WTC11 (cell line): Measurements from ENCODE around the gene UNC79. TPM values are rescaled to one million over a fixed set of nuclear protein-coding genes. Genes with fewer than 3 reads are reported as not detected.

Experiments used
- ATAC-seq: fragments of 200-7000 bp; cut with Tn5 transposase; 2 replicates; pipeline ENCODE4 v1.10.0; 2021; ENCODE audit warnings: mild to moderate bottlenecking, moderate library complexity
- CTCF ChIA-PET: fragments of 300-600 bp; sonication (Branson Sonifier 250); formaldehyde crosslinking; loops from one replicate; lab custom pipeline; 2021; ENCODE audit warnings: antibody characterized with exemption; lab: Charles Lee
- POLR2A ChIA-PET: fragments of 350-600 bp; sonication (Branson Sonifier 250); formaldehyde crosslinking; loops from one replicate; lab custom pipeline; 2021; ENCODE audit warnings: antibody characterized with exemption; lab: Charles Lee
- DNase-seq: peaks from one replicate; pipeline ENCODE4 v3.0.0; 2021; ENCODE audit warnings: low spot score
- H3K27ac Mint-ChIP-seq: 2 replicates; pipeline ENCODE4 v1.8.0; 2021; ENCODE audit warnings: mixed read lengths
- H3K27me3 Mint-ChIP-seq: 2 replicates; pipeline ENCODE4 v1.8.0; 2021; ENCODE audit warnings: low read depth, mild to moderate bottlenecking, moderate library complexity, mixed read lengths
- H3K36me3 Mint-ChIP-seq: 2 replicates; pipeline ENCODE4 v1.8.0; 2021; ENCODE audit warnings: mixed read lengths
- H3K4me1 Mint-ChIP-seq: 2 replicates; pipeline ENCODE4 v1.8.0; 2022; ENCODE audit warnings: mixed read lengths
- H3K4me3 Mint-ChIP-seq: 2 replicates; pipeline ENCODE4 v1.8.0; 2021; ENCODE audit warnings: mild to moderate bottlenecking, moderate library complexity, mixed read lengths
- H3K9me3 Mint-ChIP-seq: 2 replicates; pipeline ENCODE4 v1.8.0; 2021; ENCODE audit warnings: mixed read lengths
- AR ChIP-seq: fragments of 250-450 bp; sonication (Bioruptor Pico); IDR thresholded peaks from 2 replicates; pipeline ENCODE4 v1.9.0; 2021; ENCODE audit warnings: mild to moderate bottlenecking
- E2F4 ChIP-seq: sonication (generic); formaldehyde crosslinking; IDR thresholded peaks from 2 replicates; pipeline ENCODE4 v1.8.1; 2022; ENCODE audit warnings: low read depth, mild to moderate bottlenecking, moderate library complexity, missing genetic modification reagents, borderline replicate concordance
- EMX1 ChIP-seq: fragments of 250-450 bp; sonication (Bioruptor Pico); IDR thresholded peaks from 2 replicates; pipeline ENCODE4 v1.8.0; 2021; ENCODE audit warnings: mild to moderate bottlenecking
- FOXP4 ChIP-seq: sonication (generic); formaldehyde crosslinking; IDR thresholded peaks from 2 replicates; pipeline ENCODE4 v1.8.0; 2022; ENCODE audit warnings: mild to moderate bottlenecking, missing genetic modification reagents
- NFATC4 ChIP-seq: fragments of 250-450 bp; sonication (Bioruptor Pico); IDR thresholded peaks from 2 replicates; pipeline ENCODE4 v1.9.0; 2021; ENCODE audit warnings: mild to moderate bottlenecking
- PRDM15 ChIP-seq: sonication (generic); formaldehyde crosslinking; IDR thresholded peaks from 2 replicates; pipeline ENCODE4 v1.8.0; 2022; ENCODE audit warnings: missing genetic modification reagents
- SMAD3 ChIP-seq: sonication (generic); formaldehyde crosslinking; IDR thresholded peaks from 2 replicates; pipeline ENCODE4 v1.8.0; 2022; ENCODE audit warnings: missing genetic modification reagents, mild to moderate bottlenecking, borderline replicate concordance
- TP53 ChIP-seq: sonication (generic); formaldehyde crosslinking; IDR thresholded peaks from 2 replicates; pipeline ENCODE4 v1.8.1; 2023; ENCODE audit warnings: mild to moderate bottlenecking, missing genetic modification reagents
- ZNF232 ChIP-seq: sonication (generic); formaldehyde crosslinking; IDR thresholded peaks from 2 replicates; pipeline ENCODE4 v1.8.0; 2022; ENCODE audit warnings: mild to moderate bottlenecking, missing genetic modification reagents
- total RNA-seq: library from RNA; stranded (reverse); gene quantifications from 3 replicates; pipeline ENCODE4 v1.2.3, GENCODE V29; 2021
- TF ChIP-seq, protein P1 (sequence below): fragments of 250-450 bp; sonication (Bioruptor Pico); conservative IDR thresholded peaks from 2 replicates; pipeline ENCODE4 v1.9.0; 2021; ENCODE audit warnings: mild to moderate bottlenecking
- TF ChIP-seq, protein P2 (sequence below): fragments of 250-450 bp; sonication (Bioruptor Pico); IDR thresholded peaks from 2 replicates; pipeline ENCODE4 v1.9.0; 2021; ENCODE audit warnings: moderate library complexity, mild to moderate bottlenecking, inconsistent platforms, borderline replicate concordance

UNC79 gene
- total RNA-seq, 1 experiment from 2014 or later, result 2.1 TPM

- TF ChIP-seq, protein P1, sequence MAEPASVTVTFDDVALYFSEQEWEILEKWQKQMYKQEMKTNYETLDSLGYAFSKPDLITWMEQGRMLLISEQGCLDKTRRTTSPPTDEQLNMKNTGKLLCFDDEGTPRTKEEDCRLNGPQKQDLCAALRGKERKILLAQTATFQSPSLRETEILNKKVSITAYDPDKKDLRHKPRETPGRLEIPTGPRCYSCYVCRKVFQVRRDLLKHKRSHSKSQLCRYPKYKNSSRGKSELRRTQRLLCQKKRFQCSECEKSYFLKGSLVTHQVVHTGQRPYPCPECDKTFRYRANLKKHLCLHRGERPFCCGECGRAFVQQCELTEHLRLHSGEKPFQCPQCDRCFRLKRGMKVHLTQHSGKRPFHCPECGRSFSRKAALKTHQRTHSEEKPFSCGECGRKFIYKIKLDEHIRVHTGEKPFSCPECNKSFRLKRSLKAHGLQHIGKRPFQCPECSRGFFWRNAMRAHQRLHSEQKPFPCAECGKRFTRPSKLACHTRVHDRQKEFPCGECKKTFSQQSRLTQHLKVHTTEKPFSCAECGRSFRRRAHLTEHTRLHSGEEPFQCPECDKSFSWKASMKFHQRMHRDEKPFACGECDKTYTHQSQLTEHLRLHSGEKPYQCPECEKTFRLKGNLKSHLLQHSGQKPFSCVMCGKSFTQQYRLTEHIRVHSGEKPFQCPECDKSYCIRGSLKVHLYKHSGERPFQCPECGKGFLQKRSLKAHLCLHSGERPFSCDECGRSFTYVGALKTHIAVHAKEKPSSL (CRISPR knock-in tag), result no peak
- TF ChIP-seq PRDM15 (CRISPR knock-in tag) (no peak), AR (CRISPR knock-in tag) (no peak), FOXP4 (CRISPR knock-in tag) (no peak), SMAD3 (CRISPR knock-in tag) (no peak), E2F4 (CRISPR knock-in tag) (no peak), EMX1 (no peak), ZNF232 (CRISPR knock-in tag) (no peak)
- TF ChIP-seq, protein P2, sequence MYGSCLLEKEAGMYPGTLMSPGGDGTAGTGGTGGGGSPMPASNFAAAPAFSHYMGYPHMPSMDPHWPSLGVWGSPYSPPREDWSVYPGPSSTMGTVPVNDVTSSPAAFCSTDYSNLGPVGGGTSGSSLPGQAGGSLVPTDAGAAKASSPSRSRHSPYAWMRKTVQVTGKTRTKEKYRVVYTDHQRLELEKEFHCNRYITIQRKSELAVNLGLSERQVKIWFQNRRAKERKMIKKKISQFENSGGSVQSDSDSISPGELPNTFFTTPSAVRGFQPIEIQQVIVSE (CRISPR knock-in tag), result no peak
Observed at GRCh38 chr14:93543766-93544165, 113.0 kb downstream of the UNC79 start (continued).

DNA sequence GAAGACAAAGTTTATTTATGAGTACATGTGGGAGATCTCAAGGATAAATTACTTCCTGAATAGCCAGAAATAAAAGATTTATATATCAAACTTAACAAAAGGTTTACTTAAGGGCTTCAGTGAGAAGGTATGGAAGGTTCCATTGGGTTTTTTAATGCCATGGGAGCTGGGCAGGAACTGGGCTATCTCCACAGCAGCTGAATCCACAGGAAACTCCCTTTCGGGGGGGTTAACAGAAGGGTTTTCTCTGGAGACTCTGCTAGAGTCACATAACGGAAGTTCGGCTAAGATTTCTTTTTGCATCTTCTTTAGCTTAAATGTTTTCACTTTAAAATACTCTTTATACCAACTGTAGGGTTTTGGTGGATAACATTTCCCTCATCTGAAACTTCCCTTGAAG is 113.5 kb downstream of the UNC79 start:
- DNase-seq (no peak), ATAC-seq (no peak)
- no peak overlapping the region for H3K4me3 Mint-ChIP-seq
- H3K4me1 Mint-ChIP-seq, result peaks cover 3% of the 10 kb centered on the region; the same call in 1 of the 2 replicates
- H3K27me3 Mint-ChIP-seq, result no peaks in the 10 kb centered on the region
- no peaks in the 10 kb centered on the region for H3K9me3 Mint-ChIP-seq
- POLR2A ChIA-PET, result no interaction called here
- CTCF ChIA-PET, result no interaction called here
- H3K27ac Mint-ChIP-seq, result no peak overlapping the region
- no peak for TF ChIP-seq TP53 (CRISPR knock-in tag)
- no peak for TF ChIP-seq NFATC4 (CRISPR knock-in tag)
- no peaks in the 10 kb centered on the region for H3K36me3 Mint-ChIP-seq
